NB4 (cell line): Measurements from ENCODE around the gene THSD4.

ENCODE experiments used
- MYC ChIP-seq: IDR thresholded peaks from 2 replicates; pipeline ENCODE4 v1.6.1; 2011; ENCODE audit warnings: low read depth, low read length
- TF ChIP-seq, protein P1 (sequence below): IDR thresholded peaks from 2 replicates; pipeline ENCODE4 v1.6.1; 2011; ENCODE audit warnings: low read depth, low read length
- TF ChIP-seq, protein P2 (sequence below): IDR thresholded peaks from one replicate; pipeline ENCODE4 v1.5.1; 2012; ENCODE audit warnings: low read depth, low read length

DNA sequence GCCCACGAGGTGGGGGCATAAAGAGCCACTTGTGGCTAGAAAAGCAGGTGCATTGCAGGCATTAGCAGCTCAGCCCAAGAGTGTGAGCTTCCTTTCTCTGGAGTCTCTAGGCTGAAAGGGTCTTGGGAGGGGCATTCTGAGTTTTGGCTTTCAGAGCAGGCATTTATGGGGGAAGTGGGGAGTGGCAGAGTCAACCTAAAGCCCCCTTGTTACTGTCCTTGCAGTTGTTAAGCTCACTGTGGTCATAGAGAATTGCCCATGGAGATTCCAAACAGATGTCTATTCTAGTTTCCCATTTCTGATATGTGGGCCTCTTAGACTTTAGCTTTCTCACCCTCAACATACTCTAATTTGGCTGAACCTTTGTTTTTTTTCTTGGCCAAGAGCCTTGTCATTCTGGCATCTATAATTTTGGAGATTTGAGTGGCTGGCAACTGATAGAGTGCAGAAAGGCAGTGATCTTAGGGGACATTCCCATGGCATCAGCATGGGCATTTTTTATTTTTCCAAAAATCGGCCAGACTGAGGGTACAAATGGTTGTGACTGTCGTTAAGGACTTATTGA lies 217.9 kb downstream of the THSD4 start:
- no peak for TF ChIP-seq MYC
- TF ChIP-seq, protein P1, sequence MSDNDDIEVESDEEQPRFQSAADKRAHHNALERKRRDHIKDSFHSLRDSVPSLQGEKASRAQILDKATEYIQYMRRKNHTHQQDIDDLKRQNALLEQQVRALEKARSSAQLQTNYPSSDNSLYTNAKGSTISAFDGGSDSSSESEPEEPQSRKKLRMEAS = no peak
- TF ChIP-seq, protein P2, sequence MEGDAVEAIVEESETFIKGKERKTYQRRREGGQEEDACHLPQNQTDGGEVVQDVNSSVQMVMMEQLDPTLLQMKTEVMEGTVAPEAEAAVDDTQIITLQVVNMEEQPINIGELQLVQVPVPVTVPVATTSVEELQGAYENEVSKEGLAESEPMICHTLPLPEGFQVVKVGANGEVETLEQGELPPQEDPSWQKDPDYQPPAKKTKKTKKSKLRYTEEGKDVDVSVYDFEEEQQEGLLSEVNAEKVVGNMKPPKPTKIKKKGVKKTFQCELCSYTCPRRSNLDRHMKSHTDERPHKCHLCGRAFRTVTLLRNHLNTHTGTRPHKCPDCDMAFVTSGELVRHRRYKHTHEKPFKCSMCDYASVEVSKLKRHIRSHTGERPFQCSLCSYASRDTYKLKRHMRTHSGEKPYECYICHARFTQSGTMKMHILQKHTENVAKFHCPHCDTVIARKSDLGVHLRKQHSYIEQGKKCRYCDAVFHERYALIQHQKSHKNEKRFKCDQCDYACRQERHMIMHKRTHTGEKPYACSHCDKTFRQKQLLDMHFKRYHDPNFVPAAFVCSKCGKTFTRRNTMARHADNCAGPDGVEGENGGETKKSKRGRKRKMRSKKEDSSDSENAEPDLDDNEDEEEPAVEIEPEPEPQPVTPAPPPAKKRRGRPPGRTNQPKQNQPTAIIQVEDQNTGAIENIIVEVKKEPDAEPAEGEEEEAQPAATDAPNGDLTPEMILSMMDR = no peak
